GM12801 (cell line): ENCODE measurements around the gene C11orf24.

Experiments
- TF ChIP-seq, protein P1 (sequence below): IDR thresholded peaks from one replicate; pipeline ENCODE4 v1.5.1; 2011; ENCODE audit warnings: control low read depth; ENCODE audit not compliant: insufficient read length; ENCODE audit errors: extremely low read depth

The C11orf24 gene

GRCh38 chr11:68303083-68303482, 31.3 kb upstream of the C11orf24 start:
- TF ChIP-seq, protein P1, sequence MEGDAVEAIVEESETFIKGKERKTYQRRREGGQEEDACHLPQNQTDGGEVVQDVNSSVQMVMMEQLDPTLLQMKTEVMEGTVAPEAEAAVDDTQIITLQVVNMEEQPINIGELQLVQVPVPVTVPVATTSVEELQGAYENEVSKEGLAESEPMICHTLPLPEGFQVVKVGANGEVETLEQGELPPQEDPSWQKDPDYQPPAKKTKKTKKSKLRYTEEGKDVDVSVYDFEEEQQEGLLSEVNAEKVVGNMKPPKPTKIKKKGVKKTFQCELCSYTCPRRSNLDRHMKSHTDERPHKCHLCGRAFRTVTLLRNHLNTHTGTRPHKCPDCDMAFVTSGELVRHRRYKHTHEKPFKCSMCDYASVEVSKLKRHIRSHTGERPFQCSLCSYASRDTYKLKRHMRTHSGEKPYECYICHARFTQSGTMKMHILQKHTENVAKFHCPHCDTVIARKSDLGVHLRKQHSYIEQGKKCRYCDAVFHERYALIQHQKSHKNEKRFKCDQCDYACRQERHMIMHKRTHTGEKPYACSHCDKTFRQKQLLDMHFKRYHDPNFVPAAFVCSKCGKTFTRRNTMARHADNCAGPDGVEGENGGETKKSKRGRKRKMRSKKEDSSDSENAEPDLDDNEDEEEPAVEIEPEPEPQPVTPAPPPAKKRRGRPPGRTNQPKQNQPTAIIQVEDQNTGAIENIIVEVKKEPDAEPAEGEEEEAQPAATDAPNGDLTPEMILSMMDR = no peak

- TF ChIP-seq, protein P1 = no peak
Measured at GRCh38 chr11:68302670-68303069, 30.9 kb upstream of the C11orf24 start.

GRCh38 chr11:68302256-68302655, 30.5 kb upstream of the C11orf24 start:
- TF ChIP-seq, protein P1 = no peak

DNA sequence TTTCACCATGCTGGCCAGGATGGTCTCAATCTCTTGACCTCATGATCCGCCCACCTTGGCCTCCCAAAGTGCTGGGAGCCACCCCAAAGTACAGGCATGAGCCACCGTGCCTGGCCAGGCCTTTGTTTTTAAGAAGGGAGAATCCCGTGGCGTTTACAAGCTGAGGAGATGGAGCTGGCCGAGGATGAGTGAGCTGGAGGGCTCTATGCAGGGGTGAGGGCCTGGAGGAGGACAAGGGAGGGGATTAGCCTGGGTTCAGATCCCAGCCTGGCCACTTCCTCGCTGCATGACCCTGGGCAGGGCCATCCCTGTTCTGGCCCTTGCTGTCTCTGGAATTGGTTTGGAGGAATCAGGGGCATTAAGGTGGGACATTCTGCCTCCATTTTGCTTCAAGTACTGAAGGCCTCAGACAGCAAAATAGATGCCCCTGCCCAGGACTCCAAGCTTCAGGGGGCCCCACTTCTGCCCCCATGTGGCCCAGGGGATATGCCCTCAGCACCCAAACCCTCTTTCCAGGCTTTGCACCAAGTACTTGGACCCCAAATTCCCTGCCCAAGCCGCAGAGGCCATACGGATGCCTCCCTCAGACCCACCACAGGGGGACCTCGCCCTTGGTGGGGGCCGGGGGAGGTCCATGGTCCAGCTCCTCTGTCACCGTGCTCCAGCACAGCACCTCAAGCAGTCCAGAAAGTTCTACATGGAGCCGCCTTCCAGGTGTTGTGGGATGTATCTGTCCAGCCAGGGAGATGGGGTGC, 28.5 kb upstream of the C11orf24 start:
- TF ChIP-seq, protein P1 = no peak

DNA sequence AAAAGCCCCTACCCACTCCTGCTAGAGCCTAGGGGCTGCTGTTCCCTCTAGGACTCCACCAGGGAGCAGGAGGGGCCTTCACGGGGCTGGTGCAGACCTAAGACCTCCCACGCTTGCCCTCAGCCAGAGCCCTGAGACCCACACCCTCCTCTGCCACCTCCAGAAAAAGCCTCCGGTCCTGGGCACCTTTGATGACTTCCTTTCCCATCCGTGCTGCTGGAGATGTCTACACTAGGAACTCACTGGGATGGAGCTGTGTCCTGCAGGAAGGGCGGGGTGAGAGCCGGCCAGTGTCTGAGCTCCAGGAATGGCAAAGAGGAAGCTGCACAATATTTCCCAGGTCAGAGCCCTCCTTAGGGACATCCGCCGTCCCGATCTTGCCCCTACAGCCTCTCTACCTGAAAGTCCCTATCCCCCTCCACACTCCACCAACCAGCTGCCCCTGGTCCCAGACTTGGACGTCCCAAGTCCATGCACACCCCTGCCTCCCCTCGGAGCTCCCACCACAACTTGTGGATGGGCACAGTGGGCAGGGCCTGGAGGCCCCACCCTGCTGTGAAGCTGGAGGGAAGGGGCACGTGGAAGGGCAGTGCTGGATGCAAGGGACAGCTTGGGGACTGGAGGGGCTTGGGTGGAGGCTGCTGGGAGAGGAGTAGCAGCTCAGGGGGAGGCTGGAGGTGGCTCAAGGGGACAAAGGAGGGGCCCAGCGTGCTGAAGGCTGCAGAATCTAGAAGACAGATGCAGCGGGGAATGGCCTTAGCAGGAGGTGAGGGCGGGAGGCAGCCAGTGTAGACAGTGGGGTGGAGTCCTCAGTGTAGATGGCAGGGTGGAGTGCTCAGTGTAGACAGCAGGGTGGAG, 27.1 kb upstream of the C11orf24 start:
- TF ChIP-seq, protein P1 = no peak

DNA sequence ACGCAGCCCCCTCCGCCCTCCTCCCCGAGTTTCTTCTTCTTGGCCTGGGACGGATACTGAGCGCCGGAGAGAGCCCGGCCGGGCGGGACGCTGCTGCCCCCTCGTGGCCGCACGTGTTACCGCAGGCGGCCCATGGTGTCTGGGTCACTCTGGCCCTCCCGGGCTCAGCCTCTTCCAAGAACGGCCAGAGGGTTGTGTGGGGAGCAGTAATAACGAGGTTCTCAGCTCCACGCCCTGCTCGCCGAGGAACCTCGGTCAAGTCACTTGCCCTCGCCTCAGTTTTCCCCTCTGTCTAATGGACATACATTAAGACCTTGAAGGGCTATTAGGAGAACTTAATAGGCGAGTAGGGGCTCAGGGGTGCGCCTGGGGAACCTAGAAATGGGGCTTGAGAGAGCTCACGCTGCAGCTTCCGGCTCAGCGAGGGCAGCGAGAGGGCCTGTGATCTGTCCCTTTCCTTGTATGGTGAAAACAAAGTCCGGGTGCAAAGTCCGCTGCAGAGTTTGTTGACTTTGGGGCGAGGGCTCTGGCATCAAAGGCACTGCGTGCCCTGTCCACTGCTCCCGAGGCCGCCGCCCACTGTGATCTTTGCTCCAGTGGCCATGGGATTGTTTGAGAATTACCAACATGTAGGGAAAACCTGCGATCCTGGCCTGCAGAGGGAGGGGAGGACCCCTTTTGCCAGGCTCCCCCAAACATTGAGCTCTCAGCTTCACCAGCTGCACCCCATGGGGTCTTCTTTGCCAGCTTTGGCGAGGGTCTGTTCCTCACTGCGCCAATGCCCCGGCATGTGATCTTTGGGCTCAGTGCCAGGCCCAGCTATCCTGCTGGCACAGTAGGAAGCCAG, 26.3 kb upstream of the C11orf24 start:
- TF ChIP-seq, protein P1 = peak; percentile 90

DNA sequence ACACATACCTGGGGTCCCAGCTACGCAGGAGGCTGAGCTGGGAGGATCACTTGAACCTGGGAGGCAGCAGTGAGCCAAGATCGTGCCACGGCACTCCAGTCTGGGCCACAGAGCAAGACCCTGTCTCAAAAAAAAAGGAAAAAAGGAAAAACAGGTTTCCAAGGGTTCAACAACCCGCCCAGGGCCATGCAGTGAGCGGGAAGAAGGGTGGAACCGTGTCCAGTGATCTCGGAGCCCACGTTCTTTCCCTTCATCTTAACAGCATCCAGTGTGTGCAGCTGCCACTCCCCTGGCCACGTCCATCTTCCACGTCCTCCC, 25.7 kb upstream of the C11orf24 start:
- TF ChIP-seq, protein P1 = no peak
